Activated naive CD4-positive, alpha-beta T cell treated with anti-CD3 and anti-CD28 coated beads, Interleukin-2, amount 50 U/mL, for 24 hours (primary cell): ENCODE data around the gene PRDM16.

Experiments
- H3K27ac Mint-ChIP-seq: one replicate; pipeline ENCODE4 v1.8.0; 2021; ENCODE audit warnings: mild to moderate bottlenecking, mixed read lengths
- H3K27me3 Mint-ChIP-seq: one replicate; pipeline ENCODE4 v1.8.0; 2021; ENCODE audit warnings: mixed read lengths
- H3K36me3 Mint-ChIP-seq: one replicate; pipeline ENCODE4 v1.8.0; 2021; ENCODE audit warnings: mixed read lengths
- H3K4me1 Mint-ChIP-seq: one replicate; pipeline ENCODE4 v1.8.0; 2021; ENCODE audit warnings: mixed read lengths
- H3K4me3 Mint-ChIP-seq: one replicate; pipeline ENCODE4 v1.8.0; 2021; ENCODE audit warnings: mild to moderate bottlenecking, mixed read lengths
- H3K9me3 Mint-ChIP-seq: one replicate; pipeline ENCODE4 v1.8.0; 2021; ENCODE audit warnings: mixed read lengths

PRDM16 gene

GRCh38 chr1:3327389-3327702, 258.3 kb downstream of the PRDM16 start:
- Mint-ChIP-seq H3K9me3 (no peaks in the 10 kb centered on the region), H3K27me3 (peaks cover 3% of the 10 kb centered on the region), H3K4me1 (no peaks in the 10 kb centered on the region), H3K27ac (no peak overlapping the region), H3K36me3 (no peaks in the 10 kb centered on the region), H3K4me3 (no peak overlapping the region)

DNA sequence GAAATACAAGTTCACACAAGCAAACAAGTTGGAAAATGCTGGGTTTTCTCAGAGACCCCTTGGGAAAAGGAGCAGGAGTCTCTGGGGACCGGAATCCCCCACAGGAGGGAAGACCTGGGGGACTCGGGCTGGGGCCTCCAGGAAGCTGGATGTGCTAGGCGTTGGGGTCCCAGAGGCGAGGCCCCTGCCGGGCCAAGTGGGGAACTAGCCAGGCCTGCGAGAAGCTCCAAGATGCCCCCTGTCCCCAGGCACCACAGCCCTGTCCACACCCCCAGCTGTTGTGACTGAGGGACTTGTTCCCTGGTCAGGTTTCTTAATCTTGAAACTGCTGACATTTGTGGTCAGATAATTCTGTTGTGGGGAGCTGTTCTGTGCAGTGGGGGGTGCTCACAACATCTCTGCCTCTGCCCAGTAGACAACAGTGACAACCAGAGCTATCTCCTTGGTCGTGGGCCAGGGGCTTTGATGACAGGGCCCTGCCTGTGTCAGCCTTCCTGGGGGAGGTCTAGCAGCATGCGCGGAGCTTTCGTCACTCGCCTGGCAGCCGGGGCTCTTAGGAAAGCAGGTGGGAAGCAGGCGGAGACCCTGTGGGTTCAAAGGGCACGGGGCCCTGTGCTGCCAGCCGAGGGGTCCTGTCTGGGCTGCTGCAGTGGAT, 259.1 kb downstream of the PRDM16 start:
- H3K27ac Mint-ChIP-seq: no peak overlapping the region
- no peaks in the 10 kb centered on the region for H3K4me1 Mint-ChIP-seq

DNA sequence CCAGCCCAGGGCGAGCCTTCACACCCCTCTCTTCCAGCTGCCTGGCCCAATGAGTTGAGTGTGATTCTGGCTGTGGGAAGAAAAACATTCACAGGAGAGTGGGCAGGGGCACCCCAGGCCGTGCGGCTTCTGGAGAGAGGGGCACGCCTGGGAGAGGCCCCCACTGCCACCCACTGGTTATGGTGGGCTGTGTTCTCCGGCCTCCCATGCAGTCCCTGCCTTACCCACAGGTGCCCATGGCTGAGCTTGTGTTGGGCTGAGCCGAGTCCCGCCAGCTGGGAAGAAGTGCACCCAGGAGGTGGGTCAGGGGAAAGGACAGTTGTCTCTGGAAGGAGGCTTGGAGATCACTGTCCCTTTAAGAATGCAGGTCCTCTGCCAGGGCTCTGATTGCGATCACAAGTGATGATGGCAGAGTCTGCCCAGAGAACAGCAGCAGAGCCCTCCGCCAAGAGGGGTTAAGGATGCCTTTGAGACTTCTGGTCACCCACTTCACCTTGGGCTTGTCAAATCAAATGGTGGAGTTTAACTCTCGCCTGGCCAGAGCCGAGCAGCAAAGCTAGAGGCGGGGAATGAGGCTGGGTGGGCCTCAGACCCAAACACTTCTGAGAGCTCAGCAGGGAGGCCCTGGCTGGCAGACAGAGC, 260.8 kb downstream of the PRDM16 start:
- H3K27me3 Mint-ChIP-seq: peaks cover 6% of the 10 kb centered on the region
- H3K4me1 Mint-ChIP-seq: no peaks in the 10 kb centered on the region

More for the DNA sequence above, 259.1 kb downstream of the PRDM16 start:
- no peaks in the 10 kb centered on the region for H3K36me3 Mint-ChIP-seq
- no peaks in the 10 kb centered on the region for H3K9me3 Mint-ChIP-seq
- H3K4me3 Mint-ChIP-seq: no peak overlapping the region
- peaks cover 6% of the 10 kb centered on the region for H3K27me3 Mint-ChIP-seq

GRCh38 chr1:3330771-3331245, 261.8 kb downstream of the PRDM16 start:
- H3K27me3 Mint-ChIP-seq: peaks cover 5% of the 10 kb centered on the region

More for the DNA sequence above, 260.8 kb downstream of the PRDM16 start:
- no peaks in the 10 kb centered on the region for H3K9me3 Mint-ChIP-seq
- H3K4me3 Mint-ChIP-seq: no peak overlapping the region
- H3K36me3 Mint-ChIP-seq: no peaks in the 10 kb centered on the region
- no peak overlapping the region for H3K27ac Mint-ChIP-seq

GRCh38 chr1:3331564-3331963, 262.6 kb downstream of the PRDM16 start:
- Mint-ChIP-seq H3K9me3 (no peaks in the 10 kb centered on the region), H3K4me3 (no peak overlapping the region), H3K27me3 (peaks cover 3% of the 10 kb centered on the region), H3K27ac (no peak overlapping the region), H3K4me1 (no peaks in the 10 kb centered on the region), H3K36me3 (no peaks in the 10 kb centered on the region)

More at GRCh38 chr1:3330771-3331245, 261.8 kb downstream of the PRDM16 start:
- Mint-ChIP-seq H3K36me3 (no peaks in the 10 kb centered on the region), H3K27ac (no peak overlapping the region), H3K9me3 (no peaks in the 10 kb centered on the region), H3K4me3 (no peak overlapping the region), H3K4me1 (no peaks in the 10 kb centered on the region)

GRCh38 chr1:3332043-3332442, 263.0 kb downstream of the PRDM16 start:
- Mint-ChIP-seq H3K27me3 (peaks cover 3% of the 10 kb centered on the region), H3K27ac (no peak overlapping the region), H3K36me3 (no peaks in the 10 kb centered on the region), H3K9me3 (no peaks in the 10 kb centered on the region), H3K4me3 (no peak overlapping the region), H3K4me1 (no peaks in the 10 kb centered on the region)

DNA sequence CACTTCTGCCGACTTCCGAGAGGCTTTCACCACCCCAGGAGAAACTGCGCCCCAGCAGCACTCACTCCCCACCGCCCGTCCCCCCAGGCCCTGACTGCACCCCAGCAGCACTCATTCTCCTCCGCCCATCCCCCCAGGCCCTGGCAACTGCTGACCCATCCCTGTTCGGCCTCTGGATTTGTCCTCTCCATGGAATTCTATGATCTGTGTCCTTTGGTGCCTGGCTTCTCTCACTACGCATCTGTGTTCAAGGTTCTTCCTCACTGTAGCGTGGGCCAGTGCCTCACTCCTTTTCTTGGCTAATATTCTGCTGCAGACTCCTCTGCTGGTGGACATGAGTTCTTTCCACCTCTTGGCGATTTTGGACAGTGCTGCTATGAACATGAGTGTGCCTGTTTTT, 263.7 kb downstream of the PRDM16 start:
- Mint-ChIP-seq H3K27me3 (peaks cover 3% of the 10 kb centered on the region), H3K9me3 (no peaks in the 10 kb centered on the region), H3K4me1 (no peaks in the 10 kb centered on the region), H3K27ac (no peak overlapping the region), H3K4me3 (no peak overlapping the region), H3K36me3 (no peaks in the 10 kb centered on the region)

- peaks cover 3% of the 10 kb centered on the region for H3K27me3 Mint-ChIP-seq
- H3K4me1 Mint-ChIP-seq: no peaks in the 10 kb centered on the region
- no peaks in the 10 kb centered on the region for H3K9me3 Mint-ChIP-seq
- H3K4me3 Mint-ChIP-seq: no peak overlapping the region
- H3K36me3 Mint-ChIP-seq: no peaks in the 10 kb centered on the region
- H3K27ac Mint-ChIP-seq: no peak overlapping the region
Measured at GRCh38 chr1:3333903-3334302, 264.9 kb downstream of the PRDM16 start.

GRCh38 chr1:3334366-3334765, 265.4 kb downstream of the PRDM16 start:
- no peak overlapping the region for H3K4me3 Mint-ChIP-seq
- no peaks in the 10 kb centered on the region for H3K4me1 Mint-ChIP-seq
- H3K36me3 Mint-ChIP-seq: no peaks in the 10 kb centered on the region
- H3K27ac Mint-ChIP-seq: no peak overlapping the region
- peaks cover 3% of the 10 kb centered on the region for H3K27me3 Mint-ChIP-seq
- no peaks in the 10 kb centered on the region for H3K9me3 Mint-ChIP-seq

DNA sequence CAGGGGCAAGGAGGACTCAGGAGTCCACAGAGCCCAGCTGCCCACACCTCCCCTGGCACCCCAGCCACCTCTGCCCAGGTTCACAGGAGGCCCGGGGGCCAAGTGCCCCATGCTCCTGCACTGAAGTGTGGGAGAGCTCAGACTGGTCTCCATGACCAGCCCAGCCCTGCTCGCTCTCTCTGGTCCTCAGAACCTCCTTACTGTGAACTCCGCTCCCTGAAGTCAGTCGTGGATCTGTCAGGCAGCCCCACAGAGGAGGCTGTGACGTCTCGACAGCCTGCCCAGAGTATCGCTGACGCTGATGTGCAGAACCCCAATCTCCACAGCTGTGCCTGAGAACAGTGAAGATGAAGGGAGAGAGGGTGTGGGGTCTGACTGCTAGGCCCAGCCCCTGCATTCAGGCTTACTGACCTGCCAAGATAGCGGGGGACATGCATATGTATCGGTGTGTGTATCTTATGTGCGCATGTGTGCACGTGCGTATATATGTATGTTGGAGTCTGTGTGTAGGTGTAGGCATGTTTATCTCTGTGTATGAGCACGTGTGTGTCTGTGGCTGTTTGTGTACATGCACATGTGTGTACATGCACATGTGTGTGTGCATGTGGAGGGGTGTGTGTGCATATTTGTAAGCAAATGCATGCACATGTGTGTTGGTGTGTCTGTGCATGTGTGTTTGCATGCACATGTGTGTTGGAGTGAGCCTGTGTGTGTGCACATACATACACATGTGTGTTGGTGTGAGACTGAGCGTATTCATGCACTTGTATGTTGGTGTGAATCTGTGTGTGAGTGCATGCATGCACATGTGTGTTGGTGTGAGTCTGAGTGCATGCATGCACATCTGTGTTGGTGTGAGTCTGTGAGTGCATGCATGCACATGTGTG, 267.0 kb downstream of the PRDM16 start:
- no peaks in the 10 kb centered on the region for H3K36me3 Mint-ChIP-seq
- H3K4me3 Mint-ChIP-seq: no peak overlapping the region
- no peak overlapping the region for H3K27ac Mint-ChIP-seq
- peaks cover 3% of the 10 kb centered on the region for H3K27me3 Mint-ChIP-seq
- H3K4me1 Mint-ChIP-seq: no peaks in the 10 kb centered on the region
- H3K9me3 Mint-ChIP-seq: no peaks in the 10 kb centered on the region

DNA sequence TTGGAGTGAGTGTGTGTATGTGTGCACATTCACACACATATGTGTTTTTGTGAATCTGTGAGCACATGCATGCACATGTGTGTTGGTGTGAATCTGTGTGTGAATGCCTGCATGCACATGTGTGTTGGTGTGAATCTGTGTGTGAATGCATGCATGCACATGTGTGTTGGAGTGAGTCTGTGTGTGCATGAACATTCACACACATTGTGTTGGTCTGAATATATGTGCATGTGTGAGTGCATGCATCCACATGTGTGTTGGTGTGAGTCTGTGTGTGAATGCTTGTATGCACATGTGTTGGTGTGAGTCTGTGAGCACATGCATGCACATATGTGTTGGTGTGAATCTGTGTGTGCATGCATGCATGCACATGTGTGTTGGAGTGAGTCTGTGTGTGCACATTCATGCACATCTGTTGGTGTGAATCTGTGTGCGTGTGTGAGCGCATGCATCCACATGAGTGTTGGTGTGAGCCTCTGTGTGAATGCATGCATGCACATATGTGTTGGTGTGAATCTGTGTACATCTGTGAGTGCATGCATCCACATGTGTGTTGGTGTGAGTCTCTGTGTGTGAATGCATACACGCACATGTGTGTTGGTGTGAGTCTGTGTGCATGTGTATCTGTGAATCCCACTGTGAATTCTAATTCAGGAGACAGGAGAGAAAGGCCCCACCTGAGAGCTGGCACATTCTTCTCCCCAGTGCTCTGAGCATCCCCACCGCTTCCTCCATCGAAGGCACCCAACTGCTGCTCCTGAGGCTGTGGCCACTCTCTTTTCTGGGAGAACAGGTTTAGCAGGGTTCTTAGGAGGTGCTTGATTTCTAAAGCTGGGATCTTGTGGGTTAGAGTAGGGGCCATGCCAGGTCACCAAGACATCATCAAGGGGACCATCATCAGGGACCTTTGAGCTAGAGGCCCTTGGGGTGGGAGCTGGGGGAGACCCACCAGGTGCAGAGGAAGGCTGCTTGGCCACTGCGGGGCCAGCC, 267.9 kb downstream of the PRDM16 start:
- H3K9me3 Mint-ChIP-seq: no peaks in the 10 kb centered on the region
- H3K27ac Mint-ChIP-seq: no peak overlapping the region
- no peaks in the 10 kb centered on the region for H3K36me3 Mint-ChIP-seq
- H3K4me1 Mint-ChIP-seq: no peaks in the 10 kb centered on the region
- H3K4me3 Mint-ChIP-seq: no peak overlapping the region
- H3K27me3 Mint-ChIP-seq: peaks cover 3% of the 10 kb centered on the region

DNA sequence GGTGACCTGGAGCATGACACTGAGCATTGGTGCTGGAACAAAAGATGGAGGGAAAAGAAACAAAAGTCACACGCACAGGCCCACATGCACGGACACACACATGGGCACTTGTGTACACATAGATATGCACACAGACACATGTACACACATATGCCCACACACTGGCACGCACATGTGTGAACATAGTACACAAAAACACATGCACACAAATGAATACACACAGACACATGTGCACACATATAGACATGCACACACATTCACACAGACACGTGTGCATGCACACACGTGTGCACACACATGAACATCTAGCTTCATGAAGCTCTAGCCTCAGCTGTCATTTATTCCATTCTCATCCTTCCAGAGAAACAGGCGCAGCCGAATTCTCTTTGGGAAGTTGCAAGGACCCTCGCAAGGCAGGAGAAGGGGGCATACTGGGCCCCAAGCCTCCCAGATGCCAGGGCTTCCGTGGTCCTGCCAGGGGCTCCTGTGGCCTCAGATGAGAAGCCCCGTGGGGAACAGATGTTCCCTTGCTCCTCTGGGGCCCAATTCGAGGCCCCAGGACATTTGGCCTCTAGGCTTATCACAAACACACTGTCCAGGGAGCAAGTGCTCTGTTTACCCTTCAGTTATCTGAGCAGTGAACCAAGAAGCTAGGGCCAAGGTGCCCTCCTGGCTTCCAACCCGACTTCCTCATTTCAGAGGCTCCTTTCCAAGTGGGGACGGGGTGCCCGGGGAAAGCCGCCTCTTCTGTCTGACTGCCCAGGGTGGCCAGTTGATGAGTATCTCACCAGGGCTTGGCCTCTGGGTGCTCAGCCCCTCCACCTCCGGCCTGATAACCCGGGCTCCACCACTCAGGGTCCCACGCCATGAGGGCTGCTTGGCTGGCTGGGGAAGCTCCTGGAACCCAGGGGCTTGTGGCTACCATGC, 269.1 kb downstream of the PRDM16 start:
- Mint-ChIP-seq H3K36me3 (no peaks in the 10 kb centered on the region), H3K27me3 (no peaks in the 10 kb centered on the region), H3K4me1 (no peaks in the 10 kb centered on the region), H3K27ac (no peak overlapping the region), H3K9me3 (no peaks in the 10 kb centered on the region), H3K4me3 (no peak overlapping the region)

- no peaks in the 10 kb centered on the region for H3K4me1 Mint-ChIP-seq
- no peak overlapping the region for H3K27ac Mint-ChIP-seq
- no peaks in the 10 kb centered on the region for H3K36me3 Mint-ChIP-seq
- H3K4me3 Mint-ChIP-seq: no peak overlapping the region
- H3K9me3 Mint-ChIP-seq: no peaks in the 10 kb centered on the region
- peaks cover 2% of the 10 kb centered on the region for H3K27me3 Mint-ChIP-seq
Measured at GRCh38 chr1:3338725-3339070, 269.7 kb downstream of the PRDM16 start.

GRCh38 chr1:3339856-3340255, 270.9 kb downstream of the PRDM16 start:
- peaks cover 11% of the 10 kb centered on the region for H3K9me3 Mint-ChIP-seq
- H3K4me1 Mint-ChIP-seq: no peaks in the 10 kb centered on the region
- no peak overlapping the region for H3K4me3 Mint-ChIP-seq
- H3K27ac Mint-ChIP-seq: no peak overlapping the region
- no peaks in the 10 kb centered on the region for H3K36me3 Mint-ChIP-seq
- peaks cover 4% of the 10 kb centered on the region for H3K27me3 Mint-ChIP-seq
